Measurements from ENCODE around the gene TRAPPC14.

TRAPPC14 gene

GRCh38 chr7:100124301-100125230 lies 34.0 kb downstream of the TRAPPC14 start:
- DNase-seq (ENCODE audit: low spot score): no peak

GRCh38 chr7:100122568-100122967 lies 36.0 kb downstream of the TRAPPC14 start:
- DNase-seq (ENCODE audit: low spot score): no peak

GRCh38 chr7:100122067-100122466 lies 36.5 kb downstream of the TRAPPC14 start:
- DNase-seq (ENCODE audit: low spot score): no peak

DNA sequence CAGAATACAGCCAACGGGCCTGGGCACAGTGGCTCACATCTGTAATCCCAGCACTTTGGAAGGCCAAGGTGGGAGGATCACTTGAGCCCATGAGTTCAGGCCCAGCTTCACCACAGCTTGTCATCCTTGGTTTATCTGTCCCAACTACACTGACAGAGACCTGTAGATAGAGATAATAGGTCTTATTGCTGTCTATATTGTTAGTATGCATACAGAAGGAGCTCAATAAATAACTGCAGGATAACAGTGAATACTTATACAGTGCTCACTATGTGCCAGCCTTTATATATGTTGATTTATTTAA lies 37.8 kb downstream of the TRAPPC14 start:
- DNase-seq (ENCODE audit: low spot score): no peak

DNA sequence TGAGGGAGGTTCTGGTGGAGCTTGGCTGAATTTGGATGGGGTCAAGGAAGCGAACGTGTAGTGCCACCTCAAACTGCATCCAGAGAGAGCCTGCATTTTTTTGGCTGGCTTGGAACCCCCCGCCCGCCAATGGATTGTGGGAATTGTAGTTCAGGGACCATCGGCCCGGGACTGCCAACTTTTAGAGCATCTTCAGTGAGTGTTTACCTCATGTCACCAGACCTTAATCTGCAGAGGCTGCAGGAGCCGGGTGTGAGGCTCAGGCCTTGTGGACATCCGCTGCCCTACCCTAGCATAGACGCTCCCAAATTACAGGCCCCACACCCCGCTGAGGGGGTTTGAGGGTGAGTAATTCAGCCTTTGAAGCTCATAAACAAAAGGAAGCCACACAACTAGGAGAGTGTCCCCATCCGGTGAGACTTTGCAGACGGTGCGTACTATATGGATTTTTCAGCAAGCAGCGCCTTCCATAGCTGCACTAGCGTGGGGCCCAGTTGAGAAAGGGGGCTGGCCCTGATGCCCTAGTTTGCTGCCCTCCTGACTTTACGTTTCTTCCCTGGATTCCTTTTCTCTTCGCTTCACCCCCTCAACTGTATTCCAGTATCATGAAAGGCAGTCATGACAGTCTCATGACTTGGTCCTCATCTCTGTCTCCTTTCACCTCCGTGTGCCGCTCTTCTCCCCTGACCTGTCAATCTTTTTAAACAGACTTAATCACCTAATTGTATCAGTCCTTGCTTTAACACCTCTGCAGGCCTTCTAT lies 38.4 kb downstream of the TRAPPC14 start:
- DNase-seq (ENCODE audit: low spot score): peak; percentile 91

DNA sequence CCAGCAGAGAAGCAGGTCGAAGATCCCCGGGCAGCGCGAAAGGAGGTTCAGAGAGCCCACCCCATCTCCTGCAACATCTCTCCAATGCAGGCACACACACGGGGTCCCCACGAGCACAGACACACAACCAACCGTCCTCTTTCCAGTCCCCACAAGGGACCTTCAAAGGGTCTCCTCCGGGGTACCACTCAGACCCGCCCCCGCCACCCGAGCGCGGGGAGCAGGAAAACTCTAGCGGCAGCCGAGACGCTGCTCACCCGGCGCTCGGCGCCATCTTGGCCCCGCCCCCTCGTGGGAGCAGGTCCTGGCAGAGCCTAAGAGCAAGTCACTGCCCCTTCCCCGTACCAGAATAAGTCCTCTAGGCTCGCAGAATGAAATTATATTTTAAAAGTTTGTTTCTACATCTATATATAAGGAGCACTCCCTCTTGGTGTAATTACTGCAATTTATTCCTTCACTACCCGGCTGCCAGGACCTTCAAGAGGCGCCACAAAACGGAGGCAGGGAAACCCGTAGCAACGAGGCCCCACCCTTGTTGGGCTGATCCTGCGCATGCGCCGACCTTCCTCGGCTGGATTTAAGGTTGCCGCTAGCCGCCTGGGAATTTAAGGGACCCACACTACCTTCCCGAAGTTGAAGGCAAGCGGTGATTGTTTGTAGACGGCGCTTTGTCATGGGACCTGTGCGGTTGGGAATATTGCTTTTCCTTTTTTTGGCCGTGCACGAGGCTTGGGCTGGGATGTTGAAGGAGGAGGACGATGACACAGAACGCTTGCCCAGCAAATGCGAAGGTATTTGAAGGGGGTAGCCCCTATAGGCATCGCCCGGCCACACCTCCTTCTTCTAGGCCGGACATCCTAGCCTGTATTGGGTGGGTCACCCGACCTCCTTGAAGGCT lies 39.2 kb downstream of the TRAPPC14 start, which contains the start of the genes CNPY4 and TAF6:
TSS of gene CNPY4 (plus strand) at position 563 of the 898 bp plus-strand sequence. CDS start at position 674, 111 bp downstream.
TSS of gene TAF6 (minus strand) at position 287 of the 898 bp plus-strand sequence. CDS start 5,149 bp downstream, outside the sequence.
- DNase-seq (ENCODE audit: low spot score): peak; percentile 99

DNA sequence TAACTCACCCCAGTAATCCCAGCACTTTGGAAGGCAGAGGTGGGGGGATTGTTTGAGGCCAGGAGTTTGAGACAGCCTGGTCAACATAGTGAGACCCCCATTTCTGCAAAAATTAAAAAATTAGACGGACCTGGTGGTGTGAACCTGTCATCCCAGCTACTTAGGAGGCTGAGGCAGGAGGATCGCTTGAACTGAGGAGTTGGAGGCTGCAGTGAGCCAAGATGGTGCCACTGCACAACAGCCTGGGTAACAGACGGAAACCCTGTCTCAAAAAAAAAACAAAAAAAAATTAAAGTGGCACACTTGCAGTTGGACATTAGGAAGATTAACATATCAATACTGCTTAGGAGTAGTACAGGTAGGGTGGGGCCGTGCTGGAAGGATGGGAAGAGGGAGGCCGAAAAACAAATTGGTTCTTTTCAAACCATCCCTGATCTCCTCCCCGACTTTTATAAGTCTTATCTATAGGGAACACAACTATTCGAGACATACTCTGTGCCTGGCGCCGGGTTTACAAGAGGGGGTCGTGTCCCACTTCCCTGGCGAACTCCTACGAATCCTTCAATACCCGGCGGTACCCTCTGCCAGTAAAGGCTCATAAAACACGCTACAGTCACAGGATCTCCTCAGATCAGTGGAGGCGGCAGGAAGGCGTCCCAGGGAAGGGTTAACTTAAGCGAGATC lies 40.0 kb downstream of the TRAPPC14 start:
- peak; percentile 75 for DNase-seq (ENCODE audit: low spot score)

GRCh38 chr7:100115026-100115425 lies 43.5 kb downstream of the TRAPPC14 start:
- DNase-seq (ENCODE audit: low spot score): no peak

DNA sequence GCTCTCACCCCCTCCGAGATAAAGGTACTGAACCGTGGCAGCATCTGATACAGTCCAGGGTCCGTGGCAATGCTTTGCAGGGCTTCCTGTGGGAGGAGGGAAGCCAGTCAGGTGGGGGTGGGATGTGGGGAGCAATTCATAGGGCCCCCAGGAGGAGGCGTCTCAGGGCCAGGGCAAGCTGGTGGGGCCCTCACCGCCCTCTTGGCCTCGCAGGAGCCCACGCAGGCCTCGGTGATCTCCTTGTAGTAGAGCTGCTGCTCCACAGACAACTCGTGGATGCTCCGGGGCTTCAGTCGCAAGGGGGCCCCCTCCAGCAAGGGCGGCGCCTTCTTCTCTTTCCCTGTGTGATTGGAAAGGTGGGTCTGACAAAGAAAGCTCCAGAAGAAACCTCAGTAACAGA lies 46.6 kb downstream of the TRAPPC14 start:
- no peak for DNase-seq (ENCODE audit: low spot score)

- DNase-seq (ENCODE audit: low spot score): no peak
These were observed 47.4 kb downstream of the TRAPPC14 start for GRCh38 chr7:100111156-100111555.

DNA sequence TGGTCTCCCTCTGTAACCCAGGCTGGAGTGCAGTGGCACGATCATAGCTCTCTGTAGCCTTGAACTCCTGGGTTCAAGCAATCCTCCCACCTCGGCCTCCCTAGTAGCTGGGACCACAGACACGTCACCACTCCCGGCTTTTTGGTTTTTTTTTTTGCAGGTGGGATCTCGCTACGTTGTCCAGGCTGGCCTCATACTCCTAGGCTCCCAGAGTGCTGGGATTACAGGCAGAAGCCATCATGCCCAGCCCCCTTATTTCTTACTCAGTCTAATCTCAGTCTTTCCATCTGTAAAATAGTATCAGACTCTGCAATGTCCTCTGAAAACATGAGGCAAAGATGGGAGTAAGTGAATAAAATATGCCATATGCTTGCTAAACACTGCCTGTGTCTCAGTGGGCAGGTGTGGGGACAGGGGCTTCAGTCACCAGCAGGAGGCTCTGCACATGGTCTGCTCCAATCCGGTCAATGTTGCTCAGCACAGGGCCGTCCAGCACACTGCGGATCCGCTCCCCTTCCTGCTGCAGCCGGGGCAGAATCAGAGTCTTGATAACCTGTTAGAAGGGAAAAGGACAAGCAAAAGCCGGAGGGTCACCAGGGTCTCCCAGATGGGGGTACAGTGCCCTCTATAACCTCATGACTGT lies 48.9 kb downstream of the TRAPPC14 start:
- DNase-seq (ENCODE audit: low spot score): no peak

GRCh38 chr7:100107890-100108289 lies 50.6 kb downstream of the TRAPPC14 start:
- no peak for DNase-seq (ENCODE audit: low spot score)

GRCh38 chr7:100107125-100107737 lies 51.3 kb downstream of the TRAPPC14 start:
- no peak for DNase-seq (ENCODE audit: low spot score)

DNA sequence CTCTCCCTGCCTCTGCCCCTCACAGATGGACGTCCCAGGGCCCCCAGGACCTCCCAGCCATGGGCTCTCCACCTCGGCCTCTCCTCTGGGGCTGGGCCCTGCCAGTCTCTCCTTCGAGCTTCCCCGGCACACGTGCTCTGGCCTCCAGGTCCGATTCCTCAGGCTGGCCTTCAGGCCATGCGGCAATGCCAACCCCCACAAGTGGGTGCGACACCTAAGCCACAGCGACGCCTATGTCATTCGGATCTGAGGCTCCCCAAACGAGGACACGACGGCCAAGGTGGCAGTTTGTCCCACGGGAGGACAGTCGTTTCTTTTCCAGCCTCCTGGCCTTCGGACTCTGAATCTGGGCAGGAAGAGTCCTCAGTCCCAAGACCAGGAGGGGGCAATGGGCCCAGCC lies 51.9 kb downstream of the TRAPPC14 start:
- DNase-seq (ENCODE audit: low spot score): no peak

GRCh38 chr7:100105534-100105933 lies 53.0 kb downstream of the TRAPPC14 start:
- DNase-seq (ENCODE audit: low spot score): no peak
